GM19099 (cell line): ENCODE data around the gene LRRTM2.

Experiments
- POLR2A ChIP-seq: IDR thresholded peaks from 3 replicates; pipeline ENCODE4 v1.6.1; 2011; ENCODE audit warnings: low read depth; ENCODE audit not compliant: insufficient read length; ENCODE audit errors: extremely low read depth

The LRRTM2 gene

GRCh38 chr5:138890644-138891043, 15.5 kb upstream of the LRRTM2 start:
- TF ChIP-seq POLR2A: no peak

GRCh38 chr5:138889994-138890393, 14.9 kb upstream of the LRRTM2 start:
- no peak for TF ChIP-seq POLR2A

GRCh38 chr5:138884554-138884953, 9.4 kb upstream of the LRRTM2 start:
- no peak for TF ChIP-seq POLR2A

GRCh38 chr5:138884094-138884493, 9.0 kb upstream of the LRRTM2 start:
- TF ChIP-seq POLR2A: no peak

GRCh38 chr5:138883211-138883610, 8.1 kb upstream of the LRRTM2 start:
- TF ChIP-seq POLR2A: no peak

GRCh38 chr5:138878437-138879235, 3.5 kb upstream of the LRRTM2 start:
- no peak for TF ChIP-seq POLR2A

- no peak for TF ChIP-seq POLR2A
These were observed 1.7 kb upstream of the LRRTM2 start for GRCh38 chr5:138876811-138877210.

GRCh38 chr5:138875946-138876345, 811 bp upstream of the LRRTM2 start:
- no peak for TF ChIP-seq POLR2A

- TF ChIP-seq POLR2A: no peak
These were observed 379 bp upstream of the LRRTM2 start for GRCh38 chr5:138875552-138875875.

GRCh38 chr5:138874241-138874640, 894 bp downstream of the LRRTM2 start:
- no peak for TF ChIP-seq POLR2A

- no peak for TF ChIP-seq POLR2A
These were observed 1.5 kb downstream of the LRRTM2 start for GRCh38 chr5:138873466-138874221.

- TF ChIP-seq POLR2A: no peak
These were observed 2.2 kb downstream of the LRRTM2 start for GRCh38 chr5:138872841-138873465.

GRCh38 chr5:138870611-138871010, 4.5 kb downstream of the LRRTM2 start:
- TF ChIP-seq POLR2A: no peak

GRCh38 chr5:138869763-138870500, 5.2 kb downstream of the LRRTM2 start:
- no peak for TF ChIP-seq POLR2A

GRCh38 chr5:138869038-138869437, 6.1 kb downstream of the LRRTM2 start:
- TF ChIP-seq POLR2A: no peak
